Neuronal stem cell (in vitro differentiated cells): ENCODE results near the gene ADK.
"Not testable (repeated sequence)": the region's sequence is repeated elsewhere in the genome, so short reads cannot be mapped to it uniquely, and the experiment has no call there.

ENCODE experiments used
- DNase-seq: peaks from one replicate; pipeline ENCODE4 v3.0.0-alpha.2; 2013; ENCODE audit warnings: low spot score
- H2AFZ ChIP-seq: one replicate; pipeline ENCODE4 v1.6.1; 2013; ENCODE audit warnings: mild to moderate bottlenecking, low read length, inconsistent platforms
- H2AK5ac ChIP-seq: 2 replicates; pipeline ENCODE4 v1.6.1; 2013; ENCODE audit warnings: low read depth, mild to moderate bottlenecking, inconsistent platforms, low read length, moderate library complexity, mixed read lengths
- H2BK120ac ChIP-seq: 2 replicates; pipeline ENCODE4 v1.6.1; 2013; ENCODE audit warnings: low read depth, mild to moderate bottlenecking, inconsistent platforms, low read length, moderate library complexity, mixed read lengths
- H2BK12ac ChIP-seq: one replicate; pipeline ENCODE4 v1.6.1; 2013; ENCODE audit warnings: low read length, inconsistent platforms
- H2BK15ac ChIP-seq: 2 replicates; pipeline ENCODE4 v1.6.1; 2013; ENCODE audit warnings: mild to moderate bottlenecking, low read length, inconsistent platforms, mixed read lengths
- H2BK5ac ChIP-seq: one replicate; pipeline ENCODE4 v1.6.1; 2013; ENCODE audit warnings: inconsistent platforms, mild to moderate bottlenecking, low read length, moderate library complexity
- H3K14ac ChIP-seq: one replicate; pipeline ENCODE4 v1.6.1; 2013; ENCODE audit warnings: low read length, inconsistent platforms
- H3K18ac ChIP-seq: 2 replicates; pipeline ENCODE4 v1.6.1; 2013; ENCODE audit warnings: low read length, inconsistent platforms
- H3K23ac ChIP-seq: 2 replicates; pipeline ENCODE4 v1.6.1; 2013; ENCODE audit warnings: low read depth, mild to moderate bottlenecking, mixed read lengths, low read length, inconsistent platforms; ENCODE audit not compliant: poor library complexity
- H3K27ac ChIP-seq: replicated peaks from 3 replicates; pipeline ENCODE4 v1.5.1; 2013; ENCODE audit warnings: low read length, inconsistent platforms
- H3K27me3 ChIP-seq, 3 experiments: 2 replicates each; pipeline ENCODE4 v1.6.1; 2013; ENCODE audit warnings: low read length in 3 of 3, mild to moderate bottlenecking in 2 of 3, inconsistent platforms in 1 of 3, low read depth in 1 of 3, mixed read lengths in 1 of 3, moderate library complexity in 1 of 3; ENCODE audit not compliant: control insufficient read depth in 3 of 3, insufficient read depth in 3 of 3
- H3K36me3 ChIP-seq, 2 donors: replicated peaks in 1 of 2; 2 replicates each; pipeline ENCODE4 v1.6.1; 2013; ENCODE audit warnings: low read length in 2 of 2; ENCODE audit not compliant: control insufficient read depth in 2 of 2, insufficient read depth in 2 of 2
- H3K4ac ChIP-seq: 2 replicates; pipeline ENCODE4 v1.6.1; 2013; ENCODE audit warnings: inconsistent platforms, mild to moderate bottlenecking, low read length, moderate library complexity
- H3K4me1 ChIP-seq, 2 donors: 1 replicate in 1 of 2; 2 replicates in 1 of 2; pipeline ENCODE4 v1.6.1; 2013; ENCODE audit warnings: low read length in 2 of 2, low read depth in 1 of 2; ENCODE audit not compliant: control insufficient read depth in 2 of 2, insufficient read depth in 1 of 2
- H3K4me2 ChIP-seq: one replicate; pipeline ENCODE4 v1.6.1; 2013; ENCODE audit warnings: mild to moderate bottlenecking, low read length, inconsistent platforms; ENCODE audit not compliant: insufficient read depth, poor library complexity, severe bottlenecking
- H3K4me3 ChIP-seq, 2 donors: 2 replicates each; pipeline ENCODE4 v1.5.1; 2013; ENCODE audit warnings: low read length in 2 of 2, mild to moderate bottlenecking in 2 of 2, inconsistent platforms in 1 of 2, moderate library complexity in 1 of 2
- H3K79me1 ChIP-seq: one replicate; pipeline ENCODE4 v1.6.1; 2013; ENCODE audit warnings: low read depth, mild to moderate bottlenecking, inconsistent platforms, low read length, moderate library complexity
- H3K9ac ChIP-seq: one replicate; pipeline ENCODE4 v1.6.1; 2013; ENCODE audit warnings: mild to moderate bottlenecking, low read depth, low read length, inconsistent platforms; ENCODE audit not compliant: poor library complexity
- H3K9me3 ChIP-seq, 2 donors: replicated peaks in 1 of 2; 2 replicates each; pipeline versions ENCODE3 to v1.6.1; 2013; ENCODE audit warnings: low read length in 2 of 2, mild to moderate bottlenecking in 2 of 2, inconsistent platforms in 1 of 2, low read depth in 1 of 2, mixed read lengths in 1 of 2, moderate library complexity in 1 of 2; ENCODE audit not compliant: control insufficient read depth in 2 of 2, insufficient read depth in 1 of 2
- H4K8ac ChIP-seq: one replicate; pipeline ENCODE4 v1.6.1; 2013; ENCODE audit warnings: low read depth, mild to moderate bottlenecking, inconsistent platforms, low read length, moderate library complexity
- H4K91ac ChIP-seq: one replicate; pipeline ENCODE4 v1.6.1; 2013; ENCODE audit warnings: low read length, low read depth, mild to moderate bottlenecking, inconsistent platforms; ENCODE audit not compliant: poor library complexity
- WGBS, 2 donors: extraction: QIAGEN DNeasy Blood & Tissue Kit; methylation state at CpG; one replicate each; pipeline ENCODE4 v1.1.7; 2013; ENCODE audit warnings: missing lambda C conversion rate in 2 of 2, mixed read lengths in 1 of 2; ENCODE audit not compliant: insufficient read length in 2 of 2, insufficient replicate concordance in 1 of 2; ENCODE audit errors: extremely low coverage in 2 of 2; 5-methylcytosine and 5-hydroxymethylcytosine counted together

Gene ADK

GRCh38 chr10:74133923-74134820 is 16.8 kb upstream of the ADK start:
- Histone ChIP-seq H3K9me3 (no peaks in the 10 kb centered on the region), H3K18ac (no peak overlapping the region), H2BK12ac (no peak overlapping the region), H3K23ac (no peak overlapping the region), H3K4me1 (no peaks in the 10 kb centered on the region), H2AK5ac (no peak overlapping the region), H4K8ac (no peak overlapping the region), H3K27ac (no peak overlapping the region), H3K4me3 (no peak overlapping the region), H2BK5ac (no peak overlapping the region), H2AFZ (no peak overlapping the region), H3K14ac (no peak overlapping the region), H4K91ac (no peak overlapping the region), H3K4ac (no peak overlapping the region), H3K9ac (no peak overlapping the region), H3K36me3 (peaks cover 19 to 94% of the 10 kb centered on the region in 2 donors), H3K79me1 (no peaks in the 10 kb centered on the region), H2BK15ac (no peak overlapping the region), H2BK120ac (no peak overlapping the region), H3K4me2 (no peak overlapping the region), H3K27me3 (no peaks in the 10 kb centered on the region)
- no CpG with 5 or more reads among the region's 11 CpGs for WGBS, 2 donors
- no peak for DNase-seq

- no peak overlapping the region for H2BK5ac ChIP-seq
- H3K27me3 ChIP-seq, result no peaks in the 10 kb centered on the region
- H3K4ac ChIP-seq, result no peak overlapping the region
- H4K91ac ChIP-seq, result no peak overlapping the region
- H3K9ac ChIP-seq, result no peak overlapping the region
- H2BK120ac ChIP-seq, result no peak overlapping the region
- H4K8ac ChIP-seq, result no peak overlapping the region
- no peak overlapping the region for H2AK5ac ChIP-seq
- H2BK15ac ChIP-seq, result no peak overlapping the region
- no peak overlapping the region for H2AFZ ChIP-seq
- no peak overlapping the region for H3K23ac ChIP-seq
- DNase-seq, result no peak
- H2BK12ac ChIP-seq, result no peak overlapping the region
- H3K9me3 ChIP-seq, result no peaks in the 10 kb centered on the region
- no peak overlapping the region for H3K4me2 ChIP-seq
- no peak overlapping the region for H3K4me3 ChIP-seq
- no peak overlapping the region for H3K18ac ChIP-seq
- no CpG with 5 or more reads among the region's 3 CpGs for WGBS, 2 donors
- peaks cover 17 to 88% of the 10 kb centered on the region in 2 donors for H3K36me3 ChIP-seq
- no peaks in the 10 kb centered on the region for H3K79me1 ChIP-seq
- no peaks in the 10 kb centered on the region for H3K4me1 ChIP-seq
- no peak overlapping the region for H3K14ac ChIP-seq
- no peak overlapping the region for H3K27ac ChIP-seq
Measured at GRCh38 chr10:74135452-74135851, 15.6 kb upstream of the ADK start.

GRCh38 chr10:74137992-74138391 is 13.0 kb upstream of the ADK start:
- Histone ChIP-seq H3K27me3 (no peaks in the 10 kb centered on the region), H3K79me1 (no peaks in the 10 kb centered on the region), H2BK12ac (no peak overlapping the region), H3K4me1 (no peaks in the 10 kb centered on the region), H3K18ac (no peak overlapping the region), H3K4me3 (no peak overlapping the region), H2AK5ac (no peak overlapping the region), H2AFZ (no peak overlapping the region), H3K36me3 (peaks cover 12 to 74% of the 10 kb centered on the region in 2 donors), H3K23ac (no peak overlapping the region), H3K27ac (no peak overlapping the region), H3K4ac (no peak overlapping the region), H4K8ac (no peak overlapping the region), H3K14ac (no peak overlapping the region), H2BK15ac (no peak overlapping the region), H3K9ac (no peak overlapping the region), H4K91ac (no peak overlapping the region), H3K4me2 (no peak overlapping the region), H2BK120ac (no peak overlapping the region), H3K9me3 (no peaks in the 10 kb centered on the region), H2BK5ac (no peak overlapping the region)
- DNase-seq, result no peak
- WGBS, 2 donors, result no CpG with 5 or more reads among the region's 5 CpGs

- not testable (repeated sequence) for H3K4me2 ChIP-seq, H3K14ac ChIP-seq, H3K4ac ChIP-seq, H3K18ac ChIP-seq, H2BK120ac ChIP-seq, H3K23ac ChIP-seq, DNase-seq, H3K27me3 ChIP-seq, H3K9ac ChIP-seq, H2AK5ac ChIP-seq, H2BK12ac ChIP-seq, H2BK5ac ChIP-seq, H2AFZ ChIP-seq, H4K8ac ChIP-seq, H3K27ac ChIP-seq, H4K91ac ChIP-seq, H3K4me3 ChIP-seq, H3K79me1 ChIP-seq, H2BK15ac ChIP-seq, H3K9me3 ChIP-seq, H3K4me1 ChIP-seq
- H3K36me3 ChIP-seq, result peaks cover 12 to 68% of the 10 kb centered on the region in 2 donors
- no CpG with 5 or more reads among the region's 5 CpGs for WGBS, 2 donors
Measured at GRCh38 chr10:74138596-74138995, 12.4 kb upstream of the ADK start.
